NT2/D1 (cell line): Measurements from ENCODE around the gene DHX29.

Experiments
- SUZ12 ChIP-seq: IDR thresholded peaks from 2 replicates; pipeline ENCODE4 v1.6.1; 2011; ENCODE audit not compliant: insufficient read length, insufficient read depth; ENCODE audit errors: extremely low read depth
- YY1 ChIP-seq: IDR thresholded peaks from 2 replicates; pipeline ENCODE4 v1.6.1; 2011; ENCODE audit not compliant: insufficient read length, insufficient read depth
- ZNF274 ChIP-seq: IDR thresholded peaks from 2 replicates; pipeline ENCODE4 v1.6.1; 2011; ENCODE audit warnings: mild to moderate bottlenecking, low read depth, low read length

DNA sequence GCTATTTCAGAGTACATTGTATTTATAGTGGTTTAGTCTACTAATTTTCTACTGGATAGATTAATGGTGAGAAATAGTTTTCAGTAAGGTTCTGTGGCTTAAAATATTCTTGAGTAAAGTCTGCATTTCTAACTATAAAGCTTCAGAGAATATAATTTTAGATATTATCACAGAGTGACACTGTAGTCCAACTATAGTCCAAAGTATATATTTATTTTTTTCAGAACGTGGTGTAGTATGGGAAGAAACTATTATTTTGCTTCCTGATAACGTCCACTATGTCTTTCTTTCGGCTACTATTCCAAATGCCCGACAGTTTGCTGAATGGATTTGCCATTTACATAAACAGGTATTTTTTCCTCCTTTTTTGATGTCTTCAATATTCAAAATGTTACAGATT is 35.6 kb upstream of the DHX29 start:
- no peak for TF ChIP-seq ZNF274
- TF ChIP-seq YY1, result no peak
- TF ChIP-seq SUZ12, result no peak
